Neural cell (in vitro differentiated cells): ENCODE measurements around the gene PGF. TPM values are rescaled to one million over a fixed set of nuclear protein-coding genes. Genes with fewer than 3 reads are reported as not detected.

Source experiments
- H2AFZ ChIP-seq: fragments of 200-600, 300-800 bp; sonication (generic), shearing (Covaris generic); 2 replicates; pipeline ENCODE4 v1.6.0; 2014; ENCODE audit warnings: low read depth, mild to moderate bottlenecking, antibody characterized with exemption, low read length, moderate library complexity
- H3F3A ChIP-seq: fragments of 200-600 bp; shearing (Covaris generic); 2 replicates; pipeline ENCODE4 v1.6.1; 2016; ENCODE audit warnings: mild to moderate bottlenecking, moderate library complexity, mixed read lengths, antibody characterized with exemption, low read length; ENCODE audit not compliant: insufficient read depth, poor library complexity, severe bottlenecking
- H3K27ac ChIP-seq: fragments of 200-600, 300-800 bp; sonication (generic), shearing (Covaris generic); 2 replicates; pipeline ENCODE4 v1.5.1; 2014; ENCODE audit warnings: mild to moderate bottlenecking, low read length, moderate library complexity
- H3K27me3 ChIP-seq: fragments of 300-800, 200-600 bp; sonication (generic), shearing (Covaris generic); 2 replicates; pipeline ENCODE4 v1.6.0; 2014; ENCODE audit warnings: mild to moderate bottlenecking, low read depth, low read length, moderate library complexity; ENCODE audit not compliant: insufficient read depth
- H3K36me3 ChIP-seq: fragments of 300-800, 200-600 bp; sonication (generic), shearing (Covaris generic); 2 replicates; pipeline ENCODE4 v1.5.1; 2014; ENCODE audit warnings: mild to moderate bottlenecking, antibody characterized with exemption, low read length, moderate library complexity; ENCODE audit not compliant: insufficient read depth
- H3K4me2 ChIP-seq: fragments of 300-800, 200-600 bp; sonication (generic), shearing (Covaris generic); 2 replicates; pipeline ENCODE4 v1.6.0; 2014; ENCODE audit warnings: mild to moderate bottlenecking, low read length
- H3K4me3 ChIP-seq: fragments of 300-800, 200-600 bp; sonication (generic), shearing (Covaris generic); 2 replicates; pipeline ENCODE4 v1.5.1; 2014; ENCODE audit warnings: mild to moderate bottlenecking, low read length, moderate library complexity
- H3K79me2 ChIP-seq: fragments of 200-600 bp; shearing (Covaris generic); replicated peaks from 2 replicates; pipeline ENCODE4 v1.6.0; 2014; ENCODE audit warnings: mild to moderate bottlenecking, low read length, moderate library complexity; ENCODE audit not compliant: insufficient read depth
- H3K9ac ChIP-seq: fragments of 300-800, 200-600 bp; sonication (generic), shearing (Covaris generic); 2 replicates; pipeline ENCODE4 v1.6.1; 2016; ENCODE audit warnings: mild to moderate bottlenecking, low read length, mixed read lengths
- H3K9me2 ChIP-seq: fragments of 200-600 bp; shearing (Covaris generic); 2 replicates; pipeline ENCODE4 v1.6.1; 2016; ENCODE audit warnings: mild to moderate bottlenecking, low read length, mixed read lengths; ENCODE audit not compliant: insufficient read depth
- H3K9me3 ChIP-seq: fragments of 200-600, 300-800 bp; sonication (generic), shearing (Covaris generic); 2 replicates; pipeline ENCODE4 v1.6.1; 2016; ENCODE audit warnings: mild to moderate bottlenecking, mixed run types, low read length, moderate library complexity, mixed read lengths
- H4K20me1 ChIP-seq: fragments of 200-600 bp; shearing (Covaris generic); 2 replicates; pipeline ENCODE4 v1.6.1; 2016; ENCODE audit warnings: mild to moderate bottlenecking, mixed run types; ENCODE audit not compliant: insufficient read depth
- EP300 ChIP-seq: fragments of 450-650 bp; conservative IDR thresholded peaks from 2 replicates; pipeline ENCODE4 v1.6.1; 2014; ENCODE audit warnings: antibody characterized with exemption, mild to moderate bottlenecking, moderate library complexity; ENCODE audit not compliant: poor library complexity, severe bottlenecking
- EZH2 ChIP-seq: fragments of 200-600, 300-800 bp; shearing (Covaris generic), sonication (generic); IDR thresholded peaks from 2 replicates; pipeline ENCODE4 v1.6.1; 2014; ENCODE audit warnings: antibody characterized with exemption, low read length, borderline replicate concordance, mild to moderate bottlenecking; ENCODE audit not compliant: insufficient read depth, poor library complexity, severe bottlenecking
- MXI1 ChIP-seq: fragments of 450-650 bp; conservative IDR thresholded peaks from 2 replicates; pipeline ENCODE4 v1.6.1; 2014; ENCODE audit warnings: antibody characterized with exemption, mild to moderate bottlenecking; ENCODE audit not compliant: poor library complexity, severe bottlenecking
- POLR2AphosphoS5 ChIP-seq: IDR thresholded peaks from 2 replicates; pipeline ENCODE4 v1.6.1; 2012
- RAD21 ChIP-seq: fragments of 450-650 bp; conservative IDR thresholded peaks from 2 replicates; pipeline ENCODE4 v1.6.1; 2014; ENCODE audit warnings: antibody characterized with exemption, mild to moderate bottlenecking, moderate library complexity
- SMC3 ChIP-seq: fragments of 450-650 bp; conservative IDR thresholded peaks from 2 replicates; pipeline ENCODE4 v1.6.1; 2014; ENCODE audit warnings: antibody characterized with exemption, mild to moderate bottlenecking, moderate library complexity; ENCODE audit not compliant: poor library complexity
- TAF1 ChIP-seq: IDR thresholded peaks from 2 replicates; pipeline ENCODE4 v1.6.1; 2012; ENCODE audit warnings: low read depth
- polyA plus RNA-seq: library from polyadenylated mRNA; depleted of rRNA; stranded (reverse); fragments of >200 nt; gene quantifications from 2 replicates; pipeline ENCODE4 v1.2.3, GENCODE V29; 2014
- TF ChIP-seq, protein P1 (sequence below): IDR thresholded peaks from 2 replicates; pipeline ENCODE4 v1.6.1; 2012; ENCODE audit warnings: borderline replicate concordance
- TF ChIP-seq, protein P2 (sequence below): fragments of 450-650 bp; IDR thresholded peaks from 2 replicates; pipeline ENCODE4 v1.5.1; 2014; ENCODE audit warnings: antibody characterized with exemption, mild to moderate bottlenecking, moderate library complexity; ENCODE audit not compliant: poor library complexity, severe bottlenecking

PGF gene
- polyA plus RNA-seq, 1 donor from 2014 or later = not detected

DNA sequence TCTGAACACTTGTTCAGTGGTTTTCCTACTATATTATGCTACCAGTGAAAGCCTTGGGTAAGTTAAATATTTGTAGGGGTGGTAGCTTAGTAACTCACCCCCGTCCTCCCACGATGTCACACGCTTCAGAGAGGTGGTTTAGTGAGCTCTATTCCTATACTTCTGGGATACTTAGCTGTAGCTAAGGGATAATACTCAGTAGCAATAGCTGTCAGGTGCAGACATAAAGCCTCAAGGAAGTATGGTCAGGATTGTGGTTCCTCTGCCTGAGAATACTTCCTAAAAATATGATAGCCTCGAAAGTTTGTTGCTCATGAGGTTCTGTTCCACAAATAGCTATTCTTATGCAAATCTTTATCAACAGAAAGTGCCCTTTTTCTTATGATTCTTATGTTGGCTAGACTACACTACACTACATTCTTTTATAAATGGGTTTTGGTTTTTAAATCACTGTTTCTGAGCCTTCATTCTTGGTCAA lies 61.7 kb downstream of the PGF start:
- no peaks in the 10 kb centered on the region for H3K27me3 ChIP-seq
- H3F3A ChIP-seq = no peaks in the 10 kb centered on the region
- TF ChIP-seq TAF1 (no peak), EZH2 (no peak), POLR2AphosphoS5 (no peak), MXI1 (no peak), SMC3 (no peak), RAD21 (no peak), EP300 (no peak)
- TF ChIP-seq, protein P1, sequence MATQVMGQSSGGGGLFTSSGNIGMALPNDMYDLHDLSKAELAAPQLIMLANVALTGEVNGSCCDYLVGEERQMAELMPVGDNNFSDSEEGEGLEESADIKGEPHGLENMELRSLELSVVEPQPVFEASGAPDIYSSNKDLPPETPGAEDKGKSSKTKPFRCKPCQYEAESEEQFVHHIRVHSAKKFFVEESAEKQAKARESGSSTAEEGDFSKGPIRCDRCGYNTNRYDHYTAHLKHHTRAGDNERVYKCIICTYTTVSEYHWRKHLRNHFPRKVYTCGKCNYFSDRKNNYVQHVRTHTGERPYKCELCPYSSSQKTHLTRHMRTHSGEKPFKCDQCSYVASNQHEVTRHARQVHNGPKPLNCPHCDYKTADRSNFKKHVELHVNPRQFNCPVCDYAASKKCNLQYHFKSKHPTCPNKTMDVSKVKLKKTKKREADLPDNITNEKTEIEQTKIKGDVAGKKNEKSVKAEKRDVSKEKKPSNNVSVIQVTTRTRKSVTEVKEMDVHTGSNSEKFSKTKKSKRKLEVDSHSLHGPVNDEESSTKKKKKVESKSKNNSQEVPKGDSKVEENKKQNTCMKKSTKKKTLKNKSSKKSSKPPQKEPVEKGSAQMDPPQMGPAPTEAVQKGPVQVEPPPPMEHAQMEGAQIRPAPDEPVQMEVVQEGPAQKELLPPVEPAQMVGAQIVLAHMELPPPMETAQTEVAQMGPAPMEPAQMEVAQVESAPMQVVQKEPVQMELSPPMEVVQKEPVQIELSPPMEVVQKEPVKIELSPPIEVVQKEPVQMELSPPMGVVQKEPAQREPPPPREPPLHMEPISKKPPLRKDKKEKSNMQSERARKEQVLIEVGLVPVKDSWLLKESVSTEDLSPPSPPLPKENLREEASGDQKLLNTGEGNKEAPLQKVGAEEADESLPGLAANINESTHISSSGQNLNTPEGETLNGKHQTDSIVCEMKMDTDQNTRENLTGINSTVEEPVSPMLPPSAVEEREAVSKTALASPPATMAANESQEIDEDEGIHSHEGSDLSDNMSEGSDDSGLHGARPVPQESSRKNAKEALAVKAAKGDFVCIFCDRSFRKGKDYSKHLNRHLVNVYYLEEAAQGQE = no peak
- TF ChIP-seq, protein P2, sequence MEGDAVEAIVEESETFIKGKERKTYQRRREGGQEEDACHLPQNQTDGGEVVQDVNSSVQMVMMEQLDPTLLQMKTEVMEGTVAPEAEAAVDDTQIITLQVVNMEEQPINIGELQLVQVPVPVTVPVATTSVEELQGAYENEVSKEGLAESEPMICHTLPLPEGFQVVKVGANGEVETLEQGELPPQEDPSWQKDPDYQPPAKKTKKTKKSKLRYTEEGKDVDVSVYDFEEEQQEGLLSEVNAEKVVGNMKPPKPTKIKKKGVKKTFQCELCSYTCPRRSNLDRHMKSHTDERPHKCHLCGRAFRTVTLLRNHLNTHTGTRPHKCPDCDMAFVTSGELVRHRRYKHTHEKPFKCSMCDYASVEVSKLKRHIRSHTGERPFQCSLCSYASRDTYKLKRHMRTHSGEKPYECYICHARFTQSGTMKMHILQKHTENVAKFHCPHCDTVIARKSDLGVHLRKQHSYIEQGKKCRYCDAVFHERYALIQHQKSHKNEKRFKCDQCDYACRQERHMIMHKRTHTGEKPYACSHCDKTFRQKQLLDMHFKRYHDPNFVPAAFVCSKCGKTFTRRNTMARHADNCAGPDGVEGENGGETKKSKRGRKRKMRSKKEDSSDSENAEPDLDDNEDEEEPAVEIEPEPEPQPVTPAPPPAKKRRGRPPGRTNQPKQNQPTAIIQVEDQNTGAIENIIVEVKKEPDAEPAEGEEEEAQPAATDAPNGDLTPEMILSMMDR = no peak
- H3K36me3 ChIP-seq = peaks cover under 1% of the 10 kb centered on the region
- peaks cover 2% of the 10 kb centered on the region for H3K79me2 ChIP-seq
- no peak overlapping the region for H3K27ac ChIP-seq
- H2AFZ ChIP-seq = no peak overlapping the region
- no peaks in the 10 kb centered on the region for H4K20me1 ChIP-seq
- no peaks in the 10 kb centered on the region for H3K9me2 ChIP-seq
- H3K4me3 ChIP-seq = no peak overlapping the region
- H3K4me2 ChIP-seq = no peak overlapping the region
- H3K9me3 ChIP-seq = no peaks in the 10 kb centered on the region
- no peak overlapping the region for H3K9ac ChIP-seq

DNA sequence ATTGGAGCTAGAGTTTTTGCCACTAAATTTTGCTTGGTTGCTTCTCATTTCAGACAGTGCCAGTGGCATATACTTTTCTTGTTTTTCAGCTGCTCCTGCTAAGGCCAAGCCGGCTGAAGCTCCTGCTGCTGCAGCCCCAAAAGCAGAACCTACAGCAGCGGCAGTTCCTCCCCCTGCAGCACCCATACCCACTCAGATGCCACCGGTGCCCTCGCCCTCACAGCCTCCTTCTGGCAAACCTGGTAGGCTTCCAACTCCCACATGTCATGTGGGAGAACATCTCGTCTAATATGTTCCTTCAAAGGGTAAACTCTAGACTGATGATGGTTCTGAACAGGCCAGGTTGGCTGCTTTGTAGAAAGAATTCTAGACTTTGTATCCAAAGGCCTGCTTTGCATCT lies 62.7 kb downstream of the PGF start:
- Histone ChIP-seq H3K27ac (no peak overlapping the region), H3K4me3 (no peak overlapping the region), H3K9me2 (no peaks in the 10 kb centered on the region), H3K9ac (no peak overlapping the region), H4K20me1 (no peaks in the 10 kb centered on the region), H3K27me3 (no peaks in the 10 kb centered on the region), H2AFZ (no peak overlapping the region), H3K9me3 (no peaks in the 10 kb centered on the region), H3F3A (no peaks in the 10 kb centered on the region), H3K36me3 (no peaks in the 10 kb centered on the region), H3K79me2 (peaks cover 6% of the 10 kb centered on the region), H3K4me2 (no peak overlapping the region)
- no peak for TF ChIP-seq TAF1
- no peak for TF ChIP-seq SMC3
- no peak for TF ChIP-seq MXI1
- TF ChIP-seq, protein P2 = no peak
